Stimulated activated CD8-positive, alpha-beta memory T cell treated with anti-CD3 and anti-CD28 coated beads, Interleukin-12 subunit alpha, Interleukin-12 subunit beta, amount 100 ng/mL, for 4 hours (primary cell): ENCODE results near the gene RSRP1.

Experiments used
- DNase-seq: peaks from one replicate; pipeline ENCODE4 v3.0.0-alpha.2; 2020; ENCODE audit warnings: low read depth

RSRP1 gene

DNA sequence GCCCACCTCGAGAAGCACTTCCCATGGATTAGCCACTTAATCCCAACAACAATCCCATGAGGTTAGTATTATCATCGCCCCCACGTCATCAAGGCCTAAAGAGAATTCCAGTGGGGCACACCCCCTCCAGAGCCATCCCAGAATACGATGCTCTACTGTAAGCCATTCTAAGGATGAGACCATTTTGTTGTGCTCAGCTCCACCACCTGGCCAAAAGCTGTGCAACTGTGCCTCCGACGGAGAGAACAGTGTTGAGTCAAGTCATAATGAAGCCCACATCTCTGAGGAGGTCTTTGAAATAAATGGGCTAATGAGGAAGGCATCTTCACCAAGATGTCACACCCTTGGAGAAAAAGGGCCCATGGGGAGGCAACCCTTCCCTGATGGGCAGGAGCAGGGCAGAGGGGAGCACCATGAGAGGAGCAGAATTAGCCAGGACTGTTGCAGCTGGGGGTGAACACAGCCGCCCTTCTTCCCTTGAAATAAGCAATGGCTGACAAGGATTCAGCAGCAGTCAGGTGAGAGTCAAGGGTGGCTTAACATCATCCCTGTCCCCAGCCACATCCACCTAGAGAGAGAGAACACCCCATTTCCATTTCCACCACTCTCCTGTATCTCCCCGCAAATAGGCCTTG is 29.5 kb downstream of the RSRP1 start:
- DNase-seq: no peak

DNA sequence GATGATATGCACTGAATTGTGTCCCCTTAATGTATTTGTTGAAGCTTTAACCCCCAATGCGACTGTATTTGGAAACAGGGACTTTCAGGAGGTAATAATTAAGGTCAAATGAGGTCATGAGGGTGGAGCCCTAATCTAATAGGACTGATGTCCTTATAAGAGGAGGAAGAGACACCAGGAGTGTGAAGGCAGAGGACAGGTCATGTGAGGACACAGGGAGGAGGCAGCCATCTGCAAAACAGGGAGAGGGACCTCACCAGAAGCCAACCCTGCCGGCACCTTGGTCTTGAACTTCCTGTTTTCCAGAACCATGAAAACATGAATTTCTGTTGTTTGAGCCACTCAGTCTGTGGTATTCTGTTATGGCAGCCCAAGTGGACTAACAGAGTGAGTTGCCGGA is 30.2 kb downstream of the RSRP1 start:
- DNase-seq: no peak

DNA sequence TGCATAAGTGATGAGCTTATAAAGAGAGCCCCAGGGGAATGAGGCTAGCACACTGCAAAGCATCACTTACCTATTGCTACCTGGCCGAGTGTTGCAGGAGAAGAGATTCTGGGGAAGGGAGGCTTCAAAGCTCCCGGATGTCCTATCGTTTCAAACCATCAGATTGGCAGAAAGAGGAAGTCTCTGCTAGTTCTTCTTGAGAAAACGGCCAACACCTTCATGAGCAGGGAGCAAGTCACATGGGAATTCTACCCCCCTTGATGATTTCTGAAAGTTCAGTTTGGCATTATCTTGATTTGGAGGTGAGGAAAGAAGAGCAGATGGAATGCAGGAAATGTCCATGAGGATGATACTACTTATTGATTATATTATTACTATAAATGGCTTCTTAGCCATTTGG is 31.1 kb downstream of the RSRP1 start:
- no peak for DNase-seq

- DNase-seq: no peak
Observed at GRCh38 chr1:25212725-25213124, 34.5 kb downstream of the RSRP1 start.

DNA sequence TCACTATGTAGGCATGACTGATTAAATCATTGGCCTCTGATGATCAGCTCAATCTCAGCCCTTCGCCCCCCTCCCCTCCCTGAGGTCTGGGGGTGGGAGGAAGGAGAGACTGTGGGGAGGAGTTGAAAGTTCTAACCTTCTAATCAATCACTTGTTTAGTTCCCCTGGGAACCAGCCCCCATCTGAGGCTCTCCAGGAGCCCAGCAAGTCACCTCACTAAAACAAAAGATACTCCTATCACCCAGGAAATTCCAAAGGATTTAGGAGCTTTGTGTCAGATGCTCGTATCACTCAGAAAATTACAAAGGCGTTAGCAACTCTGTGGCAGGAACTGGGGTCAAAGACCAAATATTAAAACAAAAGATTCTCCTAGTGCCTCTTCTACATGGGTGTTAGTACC is 36.5 kb downstream of the RSRP1 start:
- DNase-seq: no peak

DNA sequence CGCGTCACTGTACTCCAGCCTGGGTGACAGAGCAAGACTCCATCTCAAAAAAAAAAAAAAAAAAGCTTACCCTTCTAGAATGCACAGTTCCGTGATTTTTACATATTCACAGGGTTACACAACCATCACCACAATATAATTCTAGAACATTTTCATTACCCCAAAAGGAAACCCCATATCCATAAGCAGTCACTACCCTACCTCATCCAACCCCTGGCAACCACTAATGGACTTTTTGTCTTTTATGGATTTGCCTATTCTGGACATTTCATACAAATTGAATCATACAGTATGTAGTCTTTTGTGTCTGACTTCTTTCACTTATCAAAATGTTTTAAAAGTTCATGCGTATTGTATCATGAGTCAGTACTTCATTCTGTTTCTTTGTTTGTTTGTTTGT is 37.7 kb downstream of the RSRP1 start:
- no peak for DNase-seq

- no peak for DNase-seq
Observed at GRCh38 chr1:25208561-25209222, 38.6 kb downstream of the RSRP1 start.

GRCh38 chr1:25208092-25208491 is 39.2 kb downstream of the RSRP1 start:
- DNase-seq: no peak

DNA sequence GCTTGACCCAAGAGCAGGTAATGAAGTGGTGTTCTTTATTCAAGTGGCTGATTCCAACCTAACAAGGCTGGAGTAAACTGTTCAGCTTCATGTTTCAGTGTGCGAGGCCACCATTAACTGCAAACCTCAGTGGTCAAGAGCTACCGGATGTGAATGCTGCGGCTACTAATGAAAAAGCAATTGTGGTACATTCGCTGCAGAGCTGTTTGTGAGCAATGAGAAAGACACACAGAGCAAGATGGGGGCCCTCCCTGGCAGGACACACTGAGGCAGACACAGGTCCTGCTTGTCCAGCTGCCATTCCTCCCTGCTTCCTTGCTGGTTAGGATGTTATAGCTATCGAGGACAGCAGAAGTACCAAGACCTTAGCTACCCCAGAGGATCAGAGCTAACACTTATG is 41.1 kb downstream of the RSRP1 start:
- DNase-seq: no peak

DNA sequence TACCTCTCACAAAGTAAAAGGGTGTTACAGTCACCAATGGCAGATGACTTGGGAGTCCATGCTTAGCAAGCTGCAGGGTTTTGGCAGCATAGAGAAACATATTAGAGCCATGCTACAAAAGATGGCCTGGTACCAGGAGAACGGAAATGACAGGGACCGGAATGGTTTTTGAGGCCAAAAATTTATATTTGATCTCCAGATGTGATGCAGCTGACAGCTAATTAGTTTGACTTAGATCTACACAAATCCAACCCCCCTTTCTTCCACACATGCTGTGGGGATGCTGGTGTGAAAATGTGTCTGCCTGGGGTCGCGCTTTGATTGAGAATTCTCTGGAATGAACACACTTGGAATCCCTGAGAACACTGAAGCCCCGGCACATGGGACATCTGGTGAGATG is 41.5 kb downstream of the RSRP1 start:
- DNase-seq: no peak

DNA sequence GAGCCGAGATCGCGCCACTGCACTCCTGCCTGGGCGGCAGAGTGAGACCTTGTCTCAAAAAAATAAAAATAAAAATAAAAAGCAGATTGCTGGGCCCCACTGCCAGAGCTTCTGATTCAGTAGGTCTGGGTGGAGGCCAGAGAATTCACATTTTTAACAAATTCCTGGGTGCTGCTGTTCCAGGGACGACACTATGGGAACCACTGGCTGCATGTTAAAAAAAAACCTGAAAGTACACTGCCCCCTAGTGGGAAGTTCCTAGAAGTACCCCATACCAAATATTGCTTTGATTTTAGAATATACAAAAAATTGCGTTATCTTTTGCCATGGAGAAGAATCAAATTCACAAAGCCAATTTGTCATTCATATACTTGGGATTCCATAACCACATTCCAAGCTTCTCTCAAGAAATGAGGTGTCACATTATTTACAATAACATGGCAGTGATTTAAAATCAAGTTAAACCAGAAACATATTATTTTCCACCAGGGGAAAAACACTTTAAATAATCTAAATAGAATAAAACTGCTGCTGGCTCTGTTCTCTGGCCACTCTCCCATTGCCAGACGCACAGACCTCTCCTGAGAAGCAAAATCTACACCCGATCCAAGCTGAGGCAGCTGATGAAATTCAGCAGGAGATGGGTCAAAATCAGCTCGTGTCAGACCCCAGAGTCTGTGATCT is 42.3 kb downstream of the RSRP1 start:
- DNase-seq: no peak

GRCh38 chr1:25201006-25201405 is 46.2 kb downstream of the RSRP1 start:
- DNase-seq: no peak

DNA sequence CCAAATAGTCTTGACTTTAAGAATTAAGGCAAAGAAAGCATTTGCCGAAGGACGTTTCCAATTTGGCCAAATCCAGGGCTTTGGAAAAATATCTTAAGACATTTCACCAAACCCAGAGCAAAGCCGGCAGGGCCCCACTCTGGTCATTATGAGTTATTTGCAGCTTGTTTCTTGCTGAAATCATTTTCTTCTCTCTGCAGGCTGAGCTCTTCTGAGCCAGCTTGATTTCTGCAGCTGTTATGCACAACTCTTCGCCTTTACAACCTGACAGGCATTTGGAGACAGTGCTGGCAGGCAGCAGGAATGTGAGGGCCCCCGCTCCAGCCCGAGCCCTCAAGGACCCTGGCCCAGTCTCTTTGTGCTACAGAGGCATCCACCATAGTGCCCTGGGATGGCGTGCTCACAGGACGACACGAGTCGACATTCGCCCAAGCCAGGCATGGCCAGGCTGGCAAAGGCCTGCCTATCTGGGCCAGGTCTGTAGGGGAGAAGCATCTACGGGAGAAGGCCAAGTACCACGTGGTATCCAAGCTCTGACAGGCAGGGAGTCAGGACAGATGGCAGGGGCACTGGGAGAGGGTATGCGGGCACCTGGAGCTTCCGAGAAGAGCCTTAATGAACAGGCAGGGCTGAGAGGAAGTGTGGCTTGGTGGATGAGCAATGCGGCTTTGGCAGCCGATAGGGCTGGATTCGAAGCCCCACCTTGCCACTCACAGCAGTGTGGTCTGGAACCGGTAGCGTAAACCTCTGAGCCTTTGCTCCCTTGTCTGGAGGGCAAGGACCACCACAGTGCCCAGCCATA is 47.2 kb downstream of the RSRP1 start:
- no peak for DNase-seq

DNA sequence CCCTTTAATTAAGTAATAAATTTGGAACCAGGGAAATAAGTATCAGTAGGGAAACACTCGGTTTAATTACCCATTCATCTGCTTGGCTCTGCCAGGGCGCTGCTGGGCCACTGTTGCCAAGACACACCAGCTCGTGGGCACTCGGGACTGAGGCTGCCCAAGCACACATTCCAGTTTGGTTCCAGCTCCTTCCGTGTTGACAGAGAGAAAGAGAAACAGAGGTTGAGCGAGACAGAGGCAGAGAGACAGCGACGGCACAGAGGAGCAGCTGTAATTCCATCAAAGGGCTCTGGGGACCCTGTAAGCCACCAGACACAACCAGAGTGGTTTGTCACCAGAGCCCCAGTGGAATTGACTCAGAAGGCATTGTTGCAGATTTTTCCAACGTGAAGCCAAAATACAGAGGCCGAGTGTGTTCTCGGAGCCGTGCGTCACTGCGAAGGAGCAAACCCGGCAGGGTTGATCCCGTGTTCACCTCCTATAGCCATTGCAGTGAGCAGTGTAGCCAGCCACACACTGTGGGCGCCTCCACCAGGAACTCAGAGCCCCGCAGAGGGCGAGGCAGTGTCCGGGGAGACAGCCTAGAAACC is 48.5 kb downstream of the RSRP1 start:
- no peak for DNase-seq

DNA sequence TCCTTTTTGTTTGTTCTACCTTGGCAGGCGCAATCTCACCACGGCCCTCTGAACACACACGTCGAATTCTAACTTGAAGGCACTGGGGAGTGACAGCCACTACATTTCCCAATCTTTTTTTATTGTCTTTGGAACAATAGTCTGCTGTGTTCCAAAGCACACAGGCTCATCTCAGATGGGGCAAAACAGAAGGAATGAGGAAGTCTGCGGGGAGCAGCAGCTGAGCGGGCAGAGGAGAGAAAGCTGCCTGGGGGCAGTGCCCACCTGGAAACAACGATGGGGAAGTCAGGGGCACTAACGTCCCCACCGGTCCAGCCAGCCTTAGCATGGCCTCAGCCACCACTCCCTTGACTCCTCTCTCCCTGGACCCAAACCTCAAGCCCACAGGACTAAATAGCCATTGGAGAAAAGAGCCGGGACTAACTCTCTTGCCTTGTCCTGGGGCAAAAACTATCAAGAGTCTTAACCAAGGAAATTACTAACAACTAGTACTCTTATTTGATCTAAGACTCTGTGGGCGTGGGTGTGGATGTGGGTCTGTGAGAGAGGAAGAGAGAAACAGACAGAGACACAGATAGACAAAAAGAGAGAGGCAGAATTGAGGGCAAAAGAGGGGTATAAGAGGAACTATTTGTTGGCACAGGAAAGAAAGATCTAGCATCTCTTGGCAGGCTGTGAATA is 49.1 kb downstream of the RSRP1 start:
- DNase-seq: no peak

DNA sequence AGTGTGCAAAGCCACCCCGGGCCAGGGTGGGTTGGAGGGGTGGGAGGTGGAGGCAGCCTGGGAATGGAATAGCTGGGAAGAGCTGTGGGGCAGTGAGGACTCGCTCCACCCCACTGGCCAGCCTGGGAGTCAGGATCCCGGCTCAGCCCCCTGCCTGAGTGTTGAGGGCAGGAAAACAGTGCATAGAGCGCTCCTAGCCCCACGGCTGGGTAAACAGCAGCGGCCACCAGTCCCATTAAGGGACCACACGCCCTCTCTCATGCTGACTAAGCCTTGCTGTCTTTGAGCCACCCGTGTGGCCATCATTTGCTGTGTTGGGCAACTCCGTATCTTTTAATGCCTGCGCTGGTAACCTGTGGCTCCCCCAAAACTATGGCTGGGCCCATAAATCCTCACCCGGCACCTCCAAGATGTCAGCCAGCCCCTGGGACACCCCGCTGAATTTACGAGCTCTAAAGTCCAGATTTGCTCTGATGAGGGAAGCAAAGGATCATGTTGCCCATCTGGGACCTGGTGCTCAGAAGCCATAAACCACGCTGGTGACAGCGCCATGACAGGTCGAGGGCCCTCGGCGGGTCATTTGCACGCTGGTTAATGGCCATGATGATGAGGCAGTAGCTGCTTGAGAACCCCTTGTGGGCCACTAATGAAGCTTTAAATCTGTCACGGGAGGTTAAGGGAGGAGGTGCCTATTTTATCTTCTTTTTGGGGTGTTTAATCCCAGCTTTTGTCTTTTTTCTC is 49.8 kb downstream of the RSRP1 start:
- DNase-seq: no peak

DNA sequence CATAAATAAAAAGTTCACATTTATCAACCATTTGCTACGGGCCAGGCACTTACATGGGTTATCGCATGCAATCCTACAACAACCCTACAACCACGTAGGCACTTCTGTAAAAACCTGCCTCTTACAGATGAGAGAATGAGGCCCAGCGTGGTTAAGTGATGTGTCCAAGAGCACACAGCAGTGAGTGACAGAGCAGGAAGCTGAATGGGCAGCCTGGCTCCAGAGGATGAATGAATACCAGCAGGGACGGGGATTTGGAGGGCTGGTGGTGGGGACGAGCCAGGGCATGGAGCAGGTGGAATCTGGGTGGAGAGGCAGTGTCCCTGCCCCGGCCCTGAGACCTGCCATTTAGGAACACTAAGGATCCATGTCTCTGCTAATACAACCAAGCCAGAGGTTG is 50.4 kb downstream of the RSRP1 start:
- no peak for DNase-seq

GRCh38 chr1:25195835-25196234 is 51.4 kb downstream of the RSRP1 start:
- DNase-seq: no peak

GRCh38 chr1:25194572-25195020 is 52.7 kb downstream of the RSRP1 start:
- DNase-seq: no peak

DNA sequence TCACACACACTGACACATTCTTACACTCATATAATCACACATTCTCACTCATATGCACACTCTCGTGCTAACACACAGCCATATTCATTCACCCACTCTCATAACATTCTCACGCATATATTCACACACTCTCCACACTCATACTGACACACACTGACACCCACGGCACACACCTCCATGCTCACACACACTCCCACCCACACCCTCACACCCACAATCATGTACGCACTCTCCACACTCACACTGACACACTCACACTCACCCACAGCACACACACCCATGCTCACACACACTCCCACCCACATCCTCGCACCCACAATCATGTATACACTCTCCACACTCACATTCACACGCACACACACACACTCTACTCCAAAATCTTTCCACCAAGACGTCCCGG is 53.2 kb downstream of the RSRP1 start:
- no peak for DNase-seq

DNA sequence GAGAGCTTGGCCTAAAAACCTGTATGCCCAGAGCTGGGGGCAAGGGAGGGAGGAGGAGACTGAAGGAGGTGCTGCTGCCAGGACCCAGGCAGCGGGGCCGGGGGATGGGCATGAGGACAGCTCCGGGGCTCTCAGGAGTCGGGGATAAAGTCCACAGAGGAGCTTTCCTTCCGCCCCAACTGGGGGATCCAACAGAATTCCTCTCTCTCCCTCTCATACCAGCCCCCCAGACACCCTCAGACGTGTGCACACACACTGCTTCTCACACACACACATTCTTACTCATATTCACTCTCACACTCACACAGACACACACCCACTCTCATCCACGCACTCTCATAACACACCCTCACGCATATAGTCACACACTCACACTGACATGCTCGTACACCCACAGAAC is 54.0 kb downstream of the RSRP1 start:
- no peak for DNase-seq
